Mononuclear cell (primary cell): Measurements from ENCODE around the gene CCDC171. TPM values are rescaled to one million over a fixed set of nuclear protein-coding genes. Genes with fewer than 3 reads are reported as not detected.
"Not testable (repeated sequence)": the region's sequence is repeated elsewhere in the genome, so short reads cannot be mapped to it uniquely, and the experiment has no call there.

Experiments
- H3K27me3 ChIP-seq: 2 replicates; pipeline ENCODE4 v1.6.0; 2011; ENCODE audit warnings: low read length, control low read depth; ENCODE audit not compliant: insufficient read depth
- H3K4me1 ChIP-seq: 2 replicates; pipeline ENCODE4 v1.5.1; 2011; ENCODE audit warnings: mild to moderate bottlenecking, low read length, control low read depth; ENCODE audit not compliant: insufficient read depth
- H3K4me3 ChIP-seq: 2 replicates; pipeline ENCODE4 v1.5.1; 2011; ENCODE audit warnings: mild to moderate bottlenecking, low read length, moderate library complexity
- H3K9me3 ChIP-seq: 2 replicates; pipeline ENCODE4 v1.5.1; 2011; ENCODE audit warnings: low read depth, mild to moderate bottlenecking, control low read depth, low read length
- total RNA-seq: library from RNA; depleted of rRNA; stranded (reverse); fragments of >200 nt; gene quantifications from one replicate; pipeline ENCODE4 v1.2.3, GENCODE V29; 2012

Gene CCDC171
- 1.3 TPM for total RNA-seq

DNA sequence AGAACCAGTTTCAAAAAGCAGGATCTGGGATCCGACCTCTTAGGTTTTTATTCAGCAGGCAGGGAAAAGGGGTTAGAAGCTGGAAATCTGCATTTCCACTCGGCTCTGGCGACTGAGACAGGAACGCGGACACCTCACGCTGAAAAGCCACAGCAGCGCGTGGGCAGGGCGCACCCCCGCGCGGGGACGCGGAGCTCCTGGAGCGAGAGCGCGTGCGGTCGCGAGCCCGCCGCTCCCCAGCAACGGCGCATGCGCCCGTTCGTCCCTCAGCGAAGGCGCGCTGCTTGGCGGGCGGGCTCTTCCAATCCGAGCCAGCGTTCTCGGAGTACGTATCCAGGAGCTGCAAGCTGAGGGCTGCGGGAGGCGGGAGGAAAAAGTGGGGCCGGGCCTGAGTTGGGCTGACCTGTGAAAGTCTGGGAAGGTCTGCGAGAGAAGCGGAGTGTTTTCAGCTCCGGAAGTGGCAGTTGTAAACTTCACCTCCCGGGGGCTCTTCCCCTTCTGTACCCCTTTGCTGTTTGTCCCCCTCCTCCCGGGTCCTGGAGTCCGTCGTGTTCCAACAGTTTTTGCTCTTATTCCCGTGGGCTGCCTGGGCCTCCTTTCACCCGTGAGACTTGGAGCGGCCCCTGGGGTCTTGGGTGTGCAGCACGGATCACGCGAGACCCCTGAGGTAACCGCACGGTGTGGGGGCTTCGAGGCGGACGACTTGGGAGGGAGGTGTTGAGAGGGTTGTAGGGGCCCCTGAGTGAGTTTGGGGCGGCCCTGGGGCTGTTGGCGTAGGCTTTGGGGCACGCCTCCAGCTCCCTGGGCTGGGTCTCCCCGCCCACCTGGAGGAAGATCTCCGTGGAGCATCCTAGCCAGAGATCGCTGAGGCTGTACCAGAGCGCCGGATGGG lies at the start of gene CCDC171:
TSS of gene CCDC171 (plus strand) at position 408 of the 892 bp plus-strand sequence. CDS start 11,046 bp downstream, outside the sequence.
- H3K27me3 ChIP-seq = no peaks in the 10 kb centered on the region
- peaks cover 18% of the 10 kb centered on the region for H3K4me1 ChIP-seq
- H3K9me3 ChIP-seq = no peaks in the 10 kb centered on the region
- H3K4me3 ChIP-seq = peak within 1 kb of the TSS; percentile 77

DNA sequence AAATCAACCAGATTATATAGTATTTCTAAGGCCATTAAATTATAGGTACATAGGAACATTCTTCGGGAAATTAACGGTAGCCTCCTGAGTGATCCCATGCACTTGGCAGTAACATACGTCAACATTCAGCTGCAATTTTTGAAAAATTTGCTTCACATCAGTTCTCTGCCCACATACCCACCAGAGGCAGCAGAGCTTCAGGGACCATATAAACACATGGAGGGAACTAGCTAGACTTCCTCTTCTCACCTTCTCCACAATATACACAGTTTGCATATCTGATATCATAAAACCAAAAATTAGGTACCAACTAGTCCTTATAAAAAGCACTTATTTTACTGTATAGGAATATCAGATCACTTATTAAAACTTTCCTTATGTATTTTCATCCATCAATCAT lies 46.9 kb upstream of the CCDC171 start:
- H3K9me3 ChIP-seq = no peaks in the 10 kb centered on the region
- peaks cover 12% of the 10 kb centered on the region for H3K4me1 ChIP-seq
- H3K27me3 ChIP-seq = no peaks in the 10 kb centered on the region
- no peak overlapping the region for H3K4me3 ChIP-seq

DNA sequence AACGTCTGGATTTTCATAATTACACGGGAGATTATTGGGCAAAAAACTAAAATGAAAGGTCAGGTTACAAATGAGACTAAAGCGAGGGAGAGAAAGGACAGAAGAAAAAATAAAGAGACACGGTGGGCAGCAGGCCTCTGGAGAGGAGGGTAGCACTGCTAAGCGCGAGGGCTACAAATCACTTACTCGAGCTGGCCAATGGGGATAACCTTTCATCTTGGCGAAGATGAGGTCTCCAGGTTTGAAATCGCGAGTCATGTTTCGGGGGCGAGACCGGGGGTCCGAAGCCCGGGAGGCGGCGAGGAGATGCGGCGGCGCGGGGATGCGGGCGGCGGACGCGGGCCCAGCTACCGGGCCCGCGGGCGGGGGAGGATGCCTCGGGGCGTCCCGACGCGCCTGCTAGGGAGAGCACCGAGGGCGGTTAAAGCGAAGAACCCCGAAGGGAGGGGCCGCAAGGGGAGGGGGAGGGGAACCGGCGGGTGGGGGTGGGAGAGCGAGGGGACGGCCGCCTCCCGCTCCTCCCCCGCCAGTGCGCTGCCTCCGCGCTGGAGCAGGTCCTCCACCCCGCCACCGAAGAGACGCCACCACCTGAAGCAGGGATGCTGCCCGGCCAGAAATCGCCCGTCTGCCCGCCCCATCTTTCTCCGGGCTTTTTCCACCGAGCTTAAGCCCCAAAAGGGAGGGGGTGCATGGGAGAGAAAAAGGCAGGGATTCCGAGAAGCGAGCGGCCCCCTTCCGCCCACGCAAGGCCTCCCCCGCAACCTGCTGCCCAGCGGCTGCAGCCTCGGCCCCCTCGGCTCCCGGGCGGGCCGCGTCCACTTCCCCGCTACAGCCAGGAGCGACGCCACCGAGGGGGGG lies 42.7 kb upstream of the CCDC171 start:
- Histone ChIP-seq H3K9me3 (no peaks in the 10 kb centered on the region), H3K4me3 (peak overlapping the region; percentile 83), H3K27me3 (no peaks in the 10 kb centered on the region), H3K4me1 (peaks cover 19% of the 10 kb centered on the region)

DNA sequence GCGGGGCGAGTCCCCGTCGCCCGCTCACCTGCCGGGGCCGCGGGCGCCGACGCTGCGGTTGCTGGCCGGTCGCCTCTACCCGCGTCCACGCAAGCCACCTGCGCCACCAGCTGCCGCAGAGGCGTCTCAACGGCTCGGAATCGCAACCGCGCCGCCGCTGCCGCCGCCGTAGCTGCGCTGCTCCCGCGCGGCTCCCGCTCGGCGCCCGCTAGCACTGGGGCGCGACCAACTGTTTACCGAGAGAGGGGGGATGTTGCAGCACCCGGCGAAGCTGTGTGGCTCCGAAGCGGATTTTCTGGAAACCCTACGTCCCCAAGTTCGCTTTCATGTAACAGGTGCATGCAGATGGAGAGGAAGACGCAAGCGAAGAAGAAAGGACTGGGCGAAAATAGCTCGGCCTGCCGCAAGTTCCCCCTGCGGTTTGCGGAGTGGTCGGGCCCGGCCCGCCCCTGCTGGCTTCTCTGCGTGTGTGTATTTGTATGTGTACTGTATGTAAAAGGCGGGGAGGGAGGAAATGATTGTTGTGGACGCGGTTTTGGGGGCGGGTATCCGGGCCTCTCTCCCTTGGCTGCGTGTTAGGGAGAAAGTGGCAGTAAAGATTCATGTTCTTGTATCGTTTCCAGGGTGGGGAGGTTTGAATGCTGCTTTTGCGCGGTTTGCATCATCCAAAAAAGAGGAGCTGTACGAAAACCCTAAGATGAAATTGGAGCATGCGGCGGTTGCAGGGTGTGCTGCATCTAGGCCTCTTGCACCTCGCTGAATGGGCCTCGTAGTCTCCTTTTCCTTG lies 41.9 kb upstream of the CCDC171 start, which contains the start of gene PSIP1:
TSS of gene PSIP1 (minus strand) at position 182 of the 787 bp plus-strand sequence. CDS start 782 bp downstream, outside the sequence.
- H3K27me3 ChIP-seq = no peaks in the 10 kb centered on the region
- peak within 1 kb of the TSS; percentile 83 for H3K4me3 ChIP-seq
- no peaks in the 10 kb centered on the region for H3K9me3 ChIP-seq
- H3K4me1 ChIP-seq = peaks cover 19% of the 10 kb centered on the region

DNA sequence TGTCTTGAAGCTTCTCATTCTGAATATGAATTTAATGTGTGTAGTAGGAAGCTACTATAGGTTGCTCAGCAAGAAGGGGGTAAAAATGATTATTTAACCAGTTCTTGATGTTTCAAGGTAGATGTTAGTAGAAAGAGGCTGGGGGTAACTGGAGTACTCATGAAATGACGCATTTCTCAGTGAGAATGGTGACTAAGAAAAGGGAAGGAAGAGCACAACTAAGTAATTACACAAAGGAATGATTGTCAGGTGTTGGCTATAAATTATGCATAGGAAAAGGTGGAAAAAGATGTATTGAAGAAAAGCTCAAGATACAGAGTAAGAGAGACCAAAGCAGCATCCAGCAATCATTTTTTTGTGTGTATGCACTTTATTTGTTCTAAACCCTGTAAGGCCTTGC lies 40.6 kb upstream of the CCDC171 start:
- H3K27me3 ChIP-seq = no peaks in the 10 kb centered on the region
- H3K4me3 ChIP-seq = no peak overlapping the region
- no peaks in the 10 kb centered on the region for H3K9me3 ChIP-seq
- H3K4me1 ChIP-seq = peaks cover 19% of the 10 kb centered on the region

DNA sequence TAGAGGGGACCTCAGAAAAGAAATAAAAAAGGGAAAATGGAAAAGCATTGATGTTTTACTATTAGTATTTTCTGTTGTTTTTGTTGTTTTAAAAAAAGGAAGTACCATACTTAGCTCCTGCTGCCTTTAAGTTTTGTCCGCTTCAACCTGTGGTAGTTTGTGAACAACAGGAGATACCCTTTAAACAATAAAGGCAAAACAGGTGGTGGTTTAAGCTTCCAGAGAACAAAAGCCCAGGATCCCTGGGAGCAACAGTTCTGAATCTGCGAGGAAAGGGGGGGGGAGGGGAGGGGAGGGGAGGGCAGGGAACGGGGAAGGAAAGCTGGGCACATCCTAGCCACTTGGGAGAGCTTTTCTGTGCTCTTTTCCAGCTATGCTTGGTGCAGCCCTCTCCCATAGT lies 40.0 kb upstream of the CCDC171 start:
- H3K9me3 ChIP-seq = no peaks in the 10 kb centered on the region
- H3K27me3 ChIP-seq = no peaks in the 10 kb centered on the region
- peaks cover 19% of the 10 kb centered on the region for H3K4me1 ChIP-seq
- H3K4me3 ChIP-seq = no peak overlapping the region

DNA sequence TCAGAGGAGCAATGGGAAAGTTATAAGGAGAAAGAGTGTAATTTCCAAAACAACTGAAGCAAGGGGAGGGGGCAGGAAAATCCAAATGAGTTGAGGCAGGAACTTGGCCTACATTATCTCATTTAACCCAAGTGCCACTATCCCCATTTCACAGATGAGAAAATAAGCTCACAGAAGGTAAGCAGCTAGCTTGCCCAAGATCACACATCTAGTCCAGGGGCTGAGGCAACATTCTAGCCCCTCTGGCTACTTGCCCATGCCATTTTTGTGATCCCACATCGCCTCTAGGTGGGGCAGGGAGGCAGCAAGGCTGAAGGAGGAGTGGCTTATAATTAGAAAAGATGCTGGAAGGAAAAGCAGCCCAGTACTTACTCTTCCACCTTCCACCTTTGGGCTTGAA lies 39.5 kb upstream of the CCDC171 start:
- Histone ChIP-seq H3K9me3 (no peaks in the 10 kb centered on the region), H3K4me3 (no peak overlapping the region)

DNA sequence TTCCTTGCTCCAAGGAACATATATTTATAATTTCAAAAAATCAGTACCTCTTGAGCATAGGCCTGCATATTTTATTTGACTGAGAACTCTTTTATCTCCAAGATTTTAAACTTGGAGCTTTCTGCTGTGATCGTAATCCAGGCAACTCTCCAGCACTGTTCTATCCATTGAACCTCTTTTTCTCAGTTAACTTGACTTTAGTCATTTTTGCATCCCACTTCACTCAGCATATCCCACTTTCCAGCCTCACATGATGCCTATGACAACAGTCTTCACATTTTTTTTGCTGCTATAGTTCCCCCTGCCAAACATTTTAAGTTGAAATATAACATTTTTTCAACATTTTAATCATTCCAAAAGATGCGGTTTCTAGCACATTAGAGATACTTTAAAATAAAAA lies 33.0 kb upstream of the CCDC171 start:
- Histone ChIP-seq H3K4me3 (no peak overlapping the region), H3K4me1 (no peaks in the 10 kb centered on the region), H3K9me3 (no peaks in the 10 kb centered on the region), H3K27me3 (no peaks in the 10 kb centered on the region)

More for the DNA sequence above, 39.5 kb upstream of the CCDC171 start:
- H3K4me1 ChIP-seq = peaks cover 19% of the 10 kb centered on the region
- no peaks in the 10 kb centered on the region for H3K27me3 ChIP-seq

DNA sequence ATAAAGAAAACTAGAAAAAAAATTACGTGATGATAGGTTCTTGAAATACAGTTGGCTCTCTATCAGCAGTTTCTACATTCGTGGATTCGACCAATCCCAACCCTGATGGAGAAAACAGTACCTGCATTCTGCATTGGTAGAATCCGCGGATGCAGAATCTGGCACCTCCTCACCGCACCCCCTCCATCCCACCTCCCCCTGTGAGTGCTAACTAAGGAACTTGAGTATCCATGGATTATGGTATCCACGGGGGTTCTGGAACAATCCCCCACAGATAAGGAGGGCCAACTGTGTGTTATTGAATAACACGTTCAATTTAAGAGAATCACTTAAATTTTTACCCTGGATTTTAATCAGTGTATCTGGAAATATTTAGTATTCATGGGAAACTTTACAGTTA lies 31.6 kb upstream of the CCDC171 start:
- H3K4me3 ChIP-seq = no peak overlapping the region
- no peaks in the 10 kb centered on the region for H3K27me3 ChIP-seq
- H3K4me1 ChIP-seq = no peaks in the 10 kb centered on the region
- H3K9me3 ChIP-seq = no peaks in the 10 kb centered on the region

DNA sequence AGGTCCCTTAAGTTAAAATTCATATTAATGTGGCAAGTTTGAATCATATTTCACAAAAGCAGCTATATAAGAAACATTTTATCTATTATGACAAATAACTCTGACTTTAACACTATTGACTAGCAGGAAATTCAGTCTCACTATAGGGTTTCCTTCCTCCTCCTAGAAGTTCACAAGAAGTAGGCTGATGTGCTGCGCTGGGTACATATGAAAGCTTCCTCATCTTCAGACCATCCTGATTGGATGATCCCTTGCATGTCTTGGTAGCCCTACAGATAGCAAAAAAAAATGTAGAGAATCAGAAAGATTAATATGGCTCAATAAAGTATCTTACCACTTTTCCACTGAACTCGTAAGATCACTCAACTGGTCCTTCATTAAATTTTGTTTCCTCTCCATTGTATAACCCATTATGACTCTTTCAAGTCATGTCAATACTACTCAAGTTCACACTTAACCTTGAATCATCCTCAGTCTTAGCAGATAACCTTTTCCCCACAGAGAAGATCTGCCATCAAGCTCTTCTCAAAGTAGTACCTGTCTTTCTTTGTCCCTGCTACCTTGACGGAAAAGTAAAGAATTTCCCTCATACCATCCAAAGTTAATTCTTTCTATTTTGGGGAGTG lies 30.6 kb upstream of the CCDC171 start:
- no peak overlapping the region for H3K4me3 ChIP-seq
- no peaks in the 10 kb centered on the region for H3K4me1 ChIP-seq
- no peaks in the 10 kb centered on the region for H3K9me3 ChIP-seq
- no peaks in the 10 kb centered on the region for H3K27me3 ChIP-seq

DNA sequence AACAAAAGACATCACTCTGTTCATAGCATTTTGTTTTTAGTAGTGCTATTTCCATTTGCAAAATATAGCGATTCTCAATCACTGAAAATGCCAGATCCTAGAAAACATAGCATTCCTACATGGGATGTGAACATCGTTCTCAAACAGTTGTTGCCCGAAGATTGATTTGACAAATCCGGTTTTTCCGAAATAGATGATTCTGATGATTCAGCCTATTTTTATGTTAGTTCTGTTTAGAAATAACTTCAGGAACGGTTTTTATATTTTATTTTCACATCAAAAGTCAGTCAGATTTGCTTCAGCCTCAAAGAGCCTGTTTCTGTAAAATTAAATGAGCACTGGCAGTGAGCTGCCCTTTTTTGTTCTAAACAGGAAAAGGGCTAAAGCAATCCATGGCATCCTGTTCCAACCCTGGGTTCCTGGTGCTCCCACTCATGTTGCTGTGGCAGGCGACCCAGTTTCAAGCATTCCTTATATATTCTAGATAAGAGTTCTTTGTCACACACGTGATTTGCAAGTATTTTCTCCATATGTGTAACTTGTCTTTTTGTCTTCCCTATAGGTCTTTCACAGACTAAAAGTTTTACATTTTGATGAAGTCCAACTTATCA lies 27.9 kb upstream of the CCDC171 start:
- no peak overlapping the region for H3K4me3 ChIP-seq
- H3K9me3 ChIP-seq = no peaks in the 10 kb centered on the region
- no peaks in the 10 kb centered on the region for H3K4me1 ChIP-seq
- no peaks in the 10 kb centered on the region for H3K27me3 ChIP-seq

DNA sequence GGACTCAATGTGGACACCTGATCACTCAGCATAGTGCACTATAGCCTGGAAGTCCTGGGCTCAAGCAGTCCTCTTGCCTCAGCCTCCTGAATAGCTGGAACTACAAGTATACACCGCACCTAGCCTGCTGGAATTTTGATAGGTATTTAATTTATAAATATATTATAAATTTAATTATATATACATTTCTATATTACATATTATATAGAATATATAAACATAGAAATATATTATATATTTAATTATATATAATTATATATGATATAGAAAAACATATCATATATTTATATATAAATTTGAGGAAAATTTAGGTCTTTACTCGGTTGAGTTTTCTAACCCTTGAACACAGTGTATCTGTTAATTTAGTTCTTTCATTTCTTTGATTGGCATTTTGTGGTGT lies 26.9 kb upstream of the CCDC171 start:
- H3K4me3 ChIP-seq = no peak overlapping the region
- H3K4me1 ChIP-seq = no peaks in the 10 kb centered on the region
- no peaks in the 10 kb centered on the region for H3K27me3 ChIP-seq
- H3K9me3 ChIP-seq = no peaks in the 10 kb centered on the region

DNA sequence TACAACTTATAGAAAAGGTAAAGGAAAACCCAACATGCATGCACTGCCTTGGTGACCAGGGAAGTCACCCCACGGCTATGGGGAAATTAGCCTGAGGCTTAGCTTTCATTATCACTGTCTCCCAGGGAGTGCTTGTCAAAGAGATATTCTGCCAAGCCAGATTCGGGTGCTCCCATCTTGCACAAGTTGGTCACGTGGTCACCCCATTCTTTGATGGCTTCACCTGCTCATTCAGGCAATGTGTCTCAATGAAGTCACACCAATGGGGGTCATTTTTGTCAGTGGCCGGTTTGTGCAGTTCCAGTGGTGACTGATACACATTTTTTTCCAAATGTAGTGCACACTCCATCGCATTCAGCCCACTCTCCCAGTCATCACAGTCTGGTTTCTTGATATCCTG lies 25.8 kb upstream of the CCDC171 start:
- H3K4me1 ChIP-seq, H3K9me3 ChIP-seq, H3K4me3 ChIP-seq, H3K27me3 ChIP-seq: not testable (repeated sequence)
